HG03135 (cell line): ENCODE measurements around the gene ARID5A.

Experiments
- ATAC-seq: cut with Tn5 transposase; IDR thresholded peaks from one replicate; pipeline ENCODE4 v1.9.1; 2021; ENCODE audit warnings: mild to moderate bottlenecking, moderate library complexity; ENCODE audit not compliant: unreplicated experiment

Gene ARID5A

GRCh38 chr2:96506907-96507240 lies 29.7 kb upstream of the ARID5A start:
- no peak for ATAC-seq

GRCh38 chr2:96507957-96508520 lies 28.5 kb upstream of the ARID5A start:
- peak; percentile 49 for ATAC-seq

DNA sequence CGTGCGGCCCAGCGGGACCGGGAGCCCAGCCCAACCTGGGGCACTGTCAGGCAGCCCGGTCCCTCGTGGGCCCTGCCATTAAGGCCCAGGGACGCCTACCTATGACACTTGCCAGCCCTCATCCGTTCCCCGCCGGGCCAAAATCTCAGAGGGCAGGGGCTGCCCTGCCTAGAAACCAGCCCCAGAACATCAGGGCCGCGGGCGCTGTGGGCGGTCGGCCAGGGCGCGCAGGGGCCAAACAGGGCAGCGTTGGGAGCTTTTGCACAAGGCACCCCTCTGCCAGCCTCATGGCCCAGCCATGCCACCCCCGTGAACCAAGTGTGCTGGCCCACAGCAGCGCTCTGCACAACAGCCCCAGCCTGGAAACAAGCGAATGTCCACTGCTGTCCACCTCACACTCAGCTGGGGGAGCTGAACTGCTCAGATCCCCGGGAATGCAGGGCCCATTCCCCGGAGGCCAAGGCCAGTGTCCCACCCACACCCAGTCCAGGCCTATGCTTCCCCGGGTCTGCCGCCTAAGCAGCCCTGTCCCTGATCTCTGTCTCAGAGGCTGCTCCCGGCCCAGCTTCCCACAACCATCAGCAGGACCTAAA lies 27.9 kb upstream of the ARID5A start:
- ATAC-seq = no peak

DNA sequence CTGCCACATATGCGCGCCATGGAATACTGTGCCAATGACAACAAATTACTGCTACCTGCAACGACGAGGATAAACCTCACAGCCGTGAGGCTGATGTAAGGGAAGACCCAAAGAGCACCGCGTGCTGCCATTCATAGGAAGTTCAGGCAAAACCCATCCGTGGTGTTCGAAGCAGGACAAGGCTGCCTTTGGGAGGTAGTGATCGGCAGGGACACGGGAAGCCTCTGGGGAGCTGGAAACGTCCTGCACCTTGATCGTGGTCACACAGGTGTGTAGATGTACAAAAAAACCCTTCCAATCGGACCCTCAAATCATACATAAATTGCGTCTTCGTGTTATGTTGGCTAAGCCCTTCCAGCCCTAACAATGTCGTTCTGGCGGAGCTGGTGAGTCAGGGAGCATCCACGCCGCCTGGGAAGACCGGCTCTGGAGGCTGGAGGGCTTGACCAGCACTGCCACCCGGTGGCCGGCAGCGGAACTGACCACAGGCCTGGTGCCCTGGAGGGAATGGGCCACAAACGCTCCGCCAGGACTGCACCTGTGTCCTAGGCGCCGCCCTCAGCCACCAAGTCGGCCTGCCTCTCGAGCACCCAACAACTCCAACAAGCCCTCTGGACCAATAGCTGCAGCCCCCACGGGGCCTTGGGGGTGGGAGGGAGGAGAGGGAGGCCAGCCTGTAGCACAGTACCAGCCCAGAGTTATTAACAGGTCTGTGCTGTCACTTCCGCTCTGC lies 27.3 kb upstream of the ARID5A start:
- ATAC-seq = peak; percentile 58

DNA sequence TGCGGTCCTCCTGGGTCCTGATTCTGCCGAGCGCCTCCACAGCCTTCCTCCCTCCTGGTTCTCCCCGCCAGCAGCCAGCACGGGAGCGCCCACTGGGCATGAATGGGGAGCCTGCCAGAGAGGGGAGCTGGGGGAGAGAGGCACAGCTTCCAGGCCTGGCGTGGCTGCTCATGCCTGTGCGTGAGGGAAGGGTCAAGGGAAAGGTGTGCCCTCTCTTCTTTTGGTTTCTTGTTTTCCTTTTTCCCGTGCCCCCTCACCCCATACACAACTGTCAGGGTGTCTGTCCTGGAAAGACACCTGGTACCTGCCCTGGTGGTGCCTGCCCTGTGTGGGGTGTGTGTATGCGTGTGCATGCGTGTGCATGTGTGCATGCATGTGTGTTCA lies 26.7 kb upstream of the ARID5A start:
- no peak for ATAC-seq

DNA sequence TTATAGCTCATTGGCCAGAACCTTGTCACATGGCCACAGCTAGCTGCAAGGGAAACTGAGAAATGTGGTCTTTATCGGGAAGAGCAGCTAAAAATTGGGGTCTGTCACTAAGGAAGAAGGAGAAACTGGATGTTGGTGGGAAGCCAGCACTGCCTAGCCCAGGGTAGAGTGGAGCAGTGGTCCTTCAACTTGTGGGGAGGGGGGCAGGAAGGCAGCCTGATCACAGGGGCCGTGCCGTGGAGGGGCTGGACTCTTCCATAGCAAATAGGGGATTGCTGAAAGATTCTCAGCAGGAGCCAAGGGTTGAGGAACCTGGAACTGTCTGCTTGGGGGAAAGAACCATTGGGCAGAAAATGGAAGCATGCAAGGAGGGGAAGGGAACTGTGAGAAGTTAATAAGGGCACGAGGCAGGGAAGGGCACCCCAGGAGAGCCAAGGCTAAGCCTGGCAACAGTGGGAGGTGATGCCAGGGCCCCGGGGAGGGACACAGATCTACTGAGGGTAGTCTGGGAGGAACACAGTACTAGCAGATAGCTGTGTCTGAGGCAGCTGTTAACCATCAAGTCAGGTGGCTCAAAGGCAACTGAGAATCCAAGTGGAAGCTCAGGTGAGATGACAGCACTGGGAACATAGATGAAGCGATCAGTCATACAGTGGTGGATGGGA lies 25.5 kb upstream of the ARID5A start:
- ATAC-seq = no peak

- ATAC-seq = no peak
Observed at GRCh38 chr2:96511851-96512250, 24.7 kb upstream of the ARID5A start.

DNA sequence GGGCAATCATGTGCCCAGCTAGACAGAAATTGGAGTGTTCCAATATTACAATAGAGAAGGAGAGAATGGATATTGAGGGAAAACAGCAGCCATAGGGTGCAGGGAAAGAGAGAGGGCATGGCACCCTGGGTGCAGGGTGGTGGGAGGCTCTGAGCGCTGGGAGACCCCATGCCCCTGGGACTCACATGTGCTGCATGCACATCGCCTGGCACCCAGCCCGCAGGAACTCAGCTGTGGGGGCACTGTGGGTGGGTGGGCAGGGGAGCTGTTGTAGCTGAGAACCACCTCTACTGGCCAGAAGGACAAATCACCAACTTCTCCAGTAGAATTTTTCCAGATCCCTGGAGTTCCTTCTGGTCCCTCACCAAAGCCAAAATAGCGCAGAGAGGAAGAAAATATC lies 24.2 kb upstream of the ARID5A start:
- ATAC-seq = no peak

DNA sequence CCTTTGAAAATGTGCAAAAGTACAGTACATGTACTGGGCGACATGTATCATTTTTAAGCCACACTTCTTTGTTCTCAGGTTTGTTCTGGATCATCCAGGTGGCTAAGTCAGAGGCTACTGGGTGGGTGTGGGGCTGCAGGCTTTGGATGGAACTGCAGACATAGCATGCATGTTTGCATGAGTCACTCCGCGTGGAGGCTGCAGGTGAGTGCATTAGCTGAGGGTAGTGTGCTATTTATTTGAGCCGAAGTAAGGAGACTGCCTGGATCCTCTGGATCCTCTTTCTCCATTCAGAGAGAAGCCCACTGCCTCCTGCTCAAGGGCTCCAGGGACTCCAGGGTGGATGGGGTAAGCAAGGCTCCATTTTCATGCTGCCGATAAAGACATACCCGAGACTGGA lies 22.0 kb upstream of the ARID5A start:
- ATAC-seq = no peak

- no peak for ATAC-seq
Observed at GRCh38 chr2:96517079-96517478, 19.5 kb upstream of the ARID5A start.

- ATAC-seq = no peak
Observed at GRCh38 chr2:96520231-96520630, 16.3 kb upstream of the ARID5A start.

- no peak for ATAC-seq
Observed at GRCh38 chr2:96520697-96521096, 15.9 kb upstream of the ARID5A start.

GRCh38 chr2:96521219-96521618 lies 15.3 kb upstream of the ARID5A start:
- ATAC-seq = no peak

DNA sequence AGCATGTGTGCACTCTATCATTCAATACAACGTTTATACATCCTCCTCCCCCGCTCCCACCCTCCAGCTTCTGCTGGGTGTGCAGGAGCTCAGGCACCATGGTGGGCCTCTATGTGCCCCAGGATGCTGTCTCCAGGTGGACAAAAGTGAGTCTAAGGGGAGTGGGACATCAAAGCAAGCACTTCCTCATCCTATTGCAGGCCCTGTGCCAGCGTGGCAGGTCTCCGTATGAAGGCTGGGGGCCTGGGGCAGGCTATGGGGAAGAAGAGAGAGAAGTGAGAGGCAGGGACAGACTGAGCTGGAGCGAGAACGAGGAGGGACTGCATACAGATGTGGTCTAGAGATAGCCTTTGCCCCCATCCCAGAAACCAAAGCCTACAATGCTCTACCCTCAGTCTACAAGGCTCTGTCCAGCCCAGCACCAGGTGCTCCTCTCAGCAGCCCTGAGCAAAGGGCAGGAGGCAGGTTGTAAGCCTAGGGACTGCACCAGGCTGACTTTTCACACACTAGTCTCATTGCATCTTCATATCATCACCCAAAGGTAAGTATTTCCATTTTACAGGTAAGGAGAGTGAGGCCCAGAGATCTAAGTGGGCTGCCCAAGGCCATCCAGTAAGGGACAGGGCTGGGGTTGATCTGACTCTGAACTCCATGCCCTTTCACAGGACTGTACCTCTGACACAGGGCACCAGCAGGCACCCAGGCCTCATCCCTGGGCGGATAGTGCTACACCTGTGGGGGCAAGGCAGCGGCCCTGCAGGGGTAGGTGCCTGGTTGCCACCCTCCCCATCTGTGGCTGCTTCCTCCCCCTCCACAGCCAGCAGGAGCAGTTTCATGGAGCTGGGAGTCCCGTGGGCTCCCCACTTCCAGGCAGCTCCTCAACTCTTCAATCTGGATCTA lies 14.0 kb upstream of the ARID5A start:
- no peak for ATAC-seq

DNA sequence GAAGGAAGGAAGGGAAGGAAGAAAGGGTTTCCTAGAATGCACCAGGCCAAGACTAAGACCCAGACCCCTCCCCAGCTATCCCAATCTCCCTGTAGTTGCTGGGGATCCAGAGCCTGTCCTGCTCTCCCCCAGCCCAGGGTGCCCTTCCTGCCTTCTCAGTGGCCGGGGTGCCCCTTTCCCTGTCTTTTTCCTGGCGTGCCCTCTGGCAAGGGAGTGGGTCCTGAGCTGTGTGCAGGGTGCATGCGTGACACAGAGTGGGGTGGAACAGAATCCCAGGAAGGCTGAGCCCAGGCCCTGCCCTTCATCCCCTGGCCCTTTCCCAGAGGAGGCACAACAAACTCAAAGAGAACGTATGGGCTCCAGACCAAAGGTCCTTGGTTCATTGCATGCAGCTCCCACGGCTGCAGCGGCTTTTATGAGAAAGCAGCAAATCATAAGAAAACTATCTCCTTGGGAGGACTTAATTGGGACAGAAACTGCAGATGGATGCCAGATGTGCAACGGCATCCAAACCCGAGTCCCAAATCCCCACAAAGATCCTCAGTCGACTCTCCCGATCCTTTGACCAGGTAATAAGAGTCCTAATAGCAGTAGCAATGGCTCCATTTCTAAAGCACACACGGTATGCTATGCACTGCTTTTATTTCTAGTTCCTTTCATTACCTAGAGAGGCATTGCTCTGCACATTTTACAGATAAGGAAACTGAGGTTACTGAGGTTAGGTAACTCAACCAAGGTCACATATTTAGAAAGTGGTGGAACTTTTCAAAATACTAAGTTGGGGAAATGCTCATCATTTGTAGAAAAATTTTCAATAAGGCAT lies 12.7 kb upstream of the ARID5A start:
- no peak for ATAC-seq

DNA sequence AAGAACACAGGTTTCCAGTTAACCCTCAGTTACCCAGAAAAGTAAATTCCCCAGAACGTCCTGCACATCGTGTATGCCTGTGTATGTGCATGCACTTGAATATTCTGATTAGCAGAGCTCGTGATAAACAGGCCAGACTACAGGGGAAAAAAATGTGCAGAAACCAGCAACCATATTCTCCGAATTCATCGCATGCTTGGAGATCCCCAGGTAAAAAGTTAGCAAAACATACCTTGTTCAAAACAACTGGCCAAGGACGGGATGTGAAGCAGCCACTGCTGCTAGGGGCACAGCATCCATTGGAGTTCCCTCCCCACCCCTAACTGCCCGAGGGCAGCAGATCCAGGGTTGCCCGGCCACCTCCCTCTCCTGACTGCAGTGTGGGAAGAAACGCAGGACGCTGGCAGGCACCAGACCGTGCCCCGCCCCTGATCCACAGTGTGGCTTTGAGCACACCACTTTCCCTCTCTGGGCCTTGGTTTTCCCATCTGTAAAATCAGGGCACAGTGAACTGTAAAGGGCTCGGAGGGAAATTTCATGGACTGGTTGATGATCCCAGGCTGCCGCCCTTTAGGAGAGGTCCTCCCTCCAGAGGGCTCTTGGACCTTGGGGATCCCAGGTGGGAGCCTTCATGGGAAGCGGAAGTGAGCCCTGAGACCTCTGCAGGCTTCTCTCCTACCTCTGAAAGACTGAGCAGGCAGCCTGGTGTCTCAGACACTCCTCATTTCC lies 11.9 kb upstream of the ARID5A start:
- ATAC-seq = no peak

DNA sequence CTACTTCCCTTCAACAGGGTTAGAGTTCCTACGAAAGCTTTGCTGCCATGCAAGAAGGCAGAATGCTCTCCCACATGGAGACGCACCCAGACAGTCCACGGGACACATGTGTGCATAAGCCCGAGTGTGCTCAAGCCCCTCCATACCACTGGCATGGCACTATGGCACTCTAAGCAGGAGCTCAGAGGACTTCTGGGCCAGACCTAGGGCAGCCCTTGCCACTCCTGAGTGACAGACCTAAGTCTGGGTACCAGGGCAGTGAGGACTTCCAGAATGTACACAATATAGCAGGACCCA lies 11.4 kb upstream of the ARID5A start:
- no peak for ATAC-seq

DNA sequence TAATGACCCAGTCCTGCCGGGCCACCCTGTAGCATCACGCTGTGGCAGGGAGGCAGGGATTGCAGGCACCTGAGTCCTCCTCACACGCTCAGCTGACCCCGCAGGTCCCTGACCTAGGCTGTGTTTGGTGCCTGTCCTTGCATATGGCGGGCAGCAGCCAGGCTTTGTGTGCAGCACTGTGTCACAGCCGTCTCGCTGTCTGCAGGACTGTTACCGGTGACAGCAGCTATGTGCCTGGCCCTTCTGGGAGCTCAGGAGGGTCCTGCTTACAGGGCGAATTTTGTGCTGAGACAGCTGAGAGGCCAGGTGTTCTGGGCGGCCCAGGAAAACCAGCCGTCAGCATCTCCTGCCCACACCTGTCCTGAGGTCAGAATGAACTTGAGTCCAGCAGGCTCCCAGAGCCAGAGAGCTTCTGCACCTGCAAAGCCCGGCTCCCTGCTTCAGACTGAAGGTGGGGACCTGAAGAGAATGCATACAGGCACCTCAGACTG lies 10.4 kb upstream of the ARID5A start:
- no peak for ATAC-seq

GRCh38 chr2:96526615-96527285 lies 9.8 kb upstream of the ARID5A start:
- ATAC-seq = no peak
